CD4-positive, alpha-beta T cell treated with Interleukin-15 for 1 hour (primary cell): ENCODE data around the gene HMG20B.
A peak's percentile ranks its signal among the peaks of the same experiment; 100 is the strongest.
"Not testable (repeated sequence)": the region's sequence is repeated elsewhere in the genome, so short reads cannot be mapped to it uniquely, and the experiment has no call there.

Source experiments
- DNase-seq: peaks from one replicate; pipeline ENCODE4 v3.0.0-alpha.2; 2020

The HMG20B gene

GRCh38 chr19:3556978-3557460, 15.7 kb upstream of the HMG20B start:
- DNase-seq: peak; percentile 66

- DNase-seq: peak; percentile 91
Observed at GRCh38 chr19:3557461-3558248, 15.1 kb upstream of the HMG20B start, which contains the start of gene MFSD12. Gene MFSD12, minus strand, starts transcription at chr19:3557586. Its CDS starts 183 bp downstream, at chr19:3557403.

GRCh38 chr19:3563709-3564524, 8.8 kb upstream of the HMG20B start:
- no peak for DNase-seq

GRCh38 chr19:3565139-3565538, 7.6 kb upstream of the HMG20B start:
- no peak for DNase-seq

GRCh38 chr19:3570042-3570441, 2.7 kb upstream of the HMG20B start:
- not testable (repeated sequence) for DNase-seq

- no peak for DNase-seq
Observed at GRCh38 chr19:3570606-3571011, 2.1 kb upstream of the HMG20B start.

GRCh38 chr19:3572132-3572854, 451 bp upstream of the HMG20B start:
- DNase-seq: peak; percentile 100

GRCh38 chr19:3573162-3573857, 566 bp downstream of the HMG20B start:
- no peak for DNase-seq

- DNase-seq: peak; percentile 93
Observed at GRCh38 chr19:3573858-3574637, 1.3 kb downstream of the HMG20B start.

GRCh38 chr19:3575260-3575741, 2.6 kb downstream of the HMG20B start:
- DNase-seq: no peak

- no peak for DNase-seq
Observed at GRCh38 chr19:3575949-3576673, 3.4 kb downstream of the HMG20B start.

- no peak for DNase-seq
Observed at GRCh38 chr19:3576696-3577443, 4.1 kb downstream of the HMG20B start.

- DNase-seq: no peak
Observed at GRCh38 chr19:3577723-3578344, 5.1 kb downstream of the HMG20B start.

- no peak for DNase-seq
Observed at GRCh38 chr19:3578390-3578789, 5.6 kb downstream of the HMG20B start.

- no peak for DNase-seq
Observed at GRCh38 chr19:3580156-3580934, 7.6 kb downstream of the HMG20B start.

- DNase-seq: not testable (repeated sequence)
Observed at GRCh38 chr19:3581792-3582191, 9.0 kb downstream of the HMG20B start.

GRCh38 chr19:3584036-3584802, 11.5 kb downstream of the HMG20B start:
- DNase-seq: not testable (repeated sequence)
